Measurements from ENCODE around the gene FAM120A. TPM values are rescaled to one million over a fixed set of nuclear protein-coding genes. Genes with fewer than 3 reads are reported as not detected.

Gene FAM120A
- total RNA-seq, 1 experiment from 2014 or later, result 89.6 TPM

- Histone ChIP-seq H3K9me3 (ENCODE audit: low read length) (no peaks in the 10 kb centered on the region), H2AFZ (ENCODE audit: low read length) (no peak within 1 kb of the TSS), H3K4me1 (ENCODE audit: insufficient read depth, low read length) (peaks cover 19% of the 10 kb centered on the region), H3K9ac (ENCODE audit: low read length) (peak within 1 kb of the TSS; percentile 94), H3K4me3 (ENCODE audit: low read length) (peak within 1 kb of the TSS; percentile 82), H3K27me3 (ENCODE audit: low read length) (no peaks in the 10 kb centered on the region), H3K79me2 (ENCODE audit: low read length) (peaks cover 83% of the 10 kb centered on the region), H3K36me3 (ENCODE audit: low read depth, low read length) (no peaks in the 10 kb centered on the region; the same call in none of the 2 replicates), H3K9me2 (replicated peaks; ENCODE audit: low read length) (no peaks in the 10 kb centered on the region), H3K27ac (ENCODE audit: low read length) (peak within 1 kb of the TSS; percentile 58; the same call in 1 of the 2 replicates), H3K4me2 (ENCODE audit: low read length) (peak within 1 kb of the TSS; percentile 85), H3F3A (ENCODE audit: low read length, unreplicated experiment) (no peaks in the 10 kb centered on the region), H4K20me1 (ENCODE audit: low read length) (peaks cover 33% of the 10 kb centered on the region)
- peak; percentile 87 for DNase-seq
- intact Hi-C loops (cut with micrococcal nuclease), result no loop called here
- ATAC-seq, result peak; percentile 65
- ChIA-PET CTCF (no interaction called here), POLR2A (ENCODE audit: unreplicated experiment) (no interaction called here)
- TF ChIP-seq EZH2phosphoT487 (IDR thresholded peaks at IDR 0.05; ENCODE audit: borderline replicate concordance, low read length) (no peak), EZH2 (IDR thresholded peaks at IDR 0.05; ENCODE audit: low read length, unreplicated experiment) (no peak)
- TF ChIP-seq, protein P1, sequence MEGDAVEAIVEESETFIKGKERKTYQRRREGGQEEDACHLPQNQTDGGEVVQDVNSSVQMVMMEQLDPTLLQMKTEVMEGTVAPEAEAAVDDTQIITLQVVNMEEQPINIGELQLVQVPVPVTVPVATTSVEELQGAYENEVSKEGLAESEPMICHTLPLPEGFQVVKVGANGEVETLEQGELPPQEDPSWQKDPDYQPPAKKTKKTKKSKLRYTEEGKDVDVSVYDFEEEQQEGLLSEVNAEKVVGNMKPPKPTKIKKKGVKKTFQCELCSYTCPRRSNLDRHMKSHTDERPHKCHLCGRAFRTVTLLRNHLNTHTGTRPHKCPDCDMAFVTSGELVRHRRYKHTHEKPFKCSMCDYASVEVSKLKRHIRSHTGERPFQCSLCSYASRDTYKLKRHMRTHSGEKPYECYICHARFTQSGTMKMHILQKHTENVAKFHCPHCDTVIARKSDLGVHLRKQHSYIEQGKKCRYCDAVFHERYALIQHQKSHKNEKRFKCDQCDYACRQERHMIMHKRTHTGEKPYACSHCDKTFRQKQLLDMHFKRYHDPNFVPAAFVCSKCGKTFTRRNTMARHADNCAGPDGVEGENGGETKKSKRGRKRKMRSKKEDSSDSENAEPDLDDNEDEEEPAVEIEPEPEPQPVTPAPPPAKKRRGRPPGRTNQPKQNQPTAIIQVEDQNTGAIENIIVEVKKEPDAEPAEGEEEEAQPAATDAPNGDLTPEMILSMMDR (conservative IDR thresholded peaks at IDR 0.05; ENCODE audit: low read depth, low read length), result no peak
- TSS peak; percentile 39 for BruUV-seq (replicated peaks)
These were observed 1.8 kb downstream of the FAM120A start, which contains the start of gene FAM120AOS for GRCh38 chr9:93453047-93453914. FAM120AOS (minus strand) TSS chr9:93453581; CDS start chr9:93452709, 872 bp downstream.

- Histone ChIP-seq H3K79me2 (ENCODE audit: low read length) (peaks cover 94% of the 10 kb centered on the region), H2AFZ (ENCODE audit: low read length) (no peak overlapping the region), H3K4me2 (ENCODE audit: low read length) (no peak overlapping the region), H3K9me3 (ENCODE audit: low read length) (no peaks in the 10 kb centered on the region), H3F3A (ENCODE audit: low read length, unreplicated experiment) (no peaks in the 10 kb centered on the region), H3K4me3 (ENCODE audit: low read length) (no peak overlapping the region), H3K9ac (ENCODE audit: low read length) (no peak overlapping the region), H3K9me2 (replicated peaks; ENCODE audit: low read length) (no peaks in the 10 kb centered on the region), H3K27me3 (ENCODE audit: low read length) (no peaks in the 10 kb centered on the region), H4K20me1 (ENCODE audit: low read length) (peaks cover 50% of the 10 kb centered on the region), H3K4me1 (ENCODE audit: insufficient read depth, low read length) (peaks cover 26% of the 10 kb centered on the region), H3K36me3 (ENCODE audit: low read depth, low read length) (no peaks in the 10 kb centered on the region; the same call in none of the 2 replicates), H3K27ac (ENCODE audit: low read length) (no peak overlapping the region)
- BruUV-seq (replicated peaks), result no TSS peak
- no peak for TF ChIP-seq EZH2 (IDR thresholded peaks at IDR 0.05; ENCODE audit: low read length, unreplicated experiment)
- TF ChIP-seq, protein P1 (conservative IDR thresholded peaks at IDR 0.05; ENCODE audit: low read depth, low read length), result no peak
- no peak for TF ChIP-seq EZH2phosphoT487 (IDR thresholded peaks at IDR 0.05; ENCODE audit: borderline replicate concordance, low read length)
- no peak for ATAC-seq
- no peak for DNase-seq
- intact Hi-C loops (cut with micrococcal nuclease), result no loop called here
- POLR2A ChIA-PET (ENCODE audit: unreplicated experiment), result no interaction called here
- CTCF ChIA-PET, result no interaction called here
These were observed 4.5 kb downstream of the FAM120A start for GRCh38 chr9:93456022-93456421.

- no TSS peak for BruUV-seq (replicated peaks)
- ATAC-seq (no peak), DNase-seq (no peak)
- H3F3A ChIP-seq (ENCODE audit: low read length, unreplicated experiment), result no peaks in the 10 kb centered on the region
- H3K4me3 ChIP-seq (ENCODE audit: low read length), result no peak overlapping the region
- no peak overlapping the region for H3K4me2 ChIP-seq (ENCODE audit: low read length)
- H3K27ac ChIP-seq (ENCODE audit: low read length), result no peak overlapping the region
- H4K20me1 ChIP-seq (ENCODE audit: low read length), result peaks cover 50% of the 10 kb centered on the region
- H3K27me3 ChIP-seq (ENCODE audit: low read length), result no peaks in the 10 kb centered on the region
- no peak overlapping the region for H2AFZ ChIP-seq (ENCODE audit: low read length)
- POLR2A ChIA-PET (ENCODE audit: unreplicated experiment), result no interaction called here
- H3K9me2 ChIP-seq (replicated peaks; ENCODE audit: low read length), result no peaks in the 10 kb centered on the region
- TF ChIP-seq, protein P1 (conservative IDR thresholded peaks at IDR 0.05; ENCODE audit: low read depth, low read length), result no peak
- TF ChIP-seq EZH2phosphoT487 (IDR thresholded peaks at IDR 0.05; ENCODE audit: borderline replicate concordance, low read length) (no peak), EZH2 (IDR thresholded peaks at IDR 0.05; ENCODE audit: low read length, unreplicated experiment) (no peak)
- intact Hi-C loops (cut with micrococcal nuclease), result no loop called here
- H3K9me3 ChIP-seq (ENCODE audit: low read length), result no peaks in the 10 kb centered on the region
- peaks cover 97% of the 10 kb centered on the region for H3K79me2 ChIP-seq (ENCODE audit: low read length)
- H3K36me3 ChIP-seq (ENCODE audit: low read depth, low read length), result no peaks in the 10 kb centered on the region; the same call in none of the 2 replicates
- H3K4me1 ChIP-seq (ENCODE audit: insufficient read depth, low read length), result peaks cover 26% of the 10 kb centered on the region
- no peak overlapping the region for H3K9ac ChIP-seq (ENCODE audit: low read length)
- CTCF ChIA-PET, result no interaction called here
These were observed 5.0 kb downstream of the FAM120A start for GRCh38 chr9:93456504-93456903.

Data from PC-3 (cell line).